Activated CD4-positive, alpha-beta T cell treated with anti-CD3 and anti-CD28 coated beads for 36 hours (primary cell): ENCODE results near the gene GRID1. TPM values are rescaled to one million over a fixed set of nuclear protein-coding genes. Genes with fewer than 3 reads are reported as not detected.

Experiments used
- ATAC-seq: fragments of 200-7000 bp; cut with Tn5 transposase; one replicate; pipeline ENCODE4 v1.10.0; 2021; ENCODE audit warnings: mild to moderate bottlenecking, moderate library complexity
- CTCF ChIA-PET: fragments of 350-600 bp; sonication (Branson Sonifier 250); formaldehyde crosslinking; loops from one replicate; lab custom pipeline; 2021; ENCODE audit warnings: antibody characterized with exemption; lab: Charles Lee
- POLR2A ChIA-PET: fragments of 350-600 bp; sonication (Branson Sonifier 250); formaldehyde crosslinking; loops from one replicate; lab custom pipeline; 2021; ENCODE audit warnings: antibody characterized with exemption, inconsistent platforms; lab: Charles Lee
- DNase-seq: peaks from one replicate; pipeline ENCODE4 v3.0.0-alpha.2; 2020
- H3K27ac Mint-ChIP-seq: one replicate; pipeline ENCODE4 v1.8.0; 2021; ENCODE audit warnings: mixed read lengths
- H3K27me3 Mint-ChIP-seq: one replicate; pipeline ENCODE4 v1.8.0; 2021; ENCODE audit warnings: mixed read lengths
- H3K36me3 Mint-ChIP-seq: one replicate; pipeline ENCODE4 v1.8.0; 2021; ENCODE audit warnings: low read depth, mixed read lengths
- H3K4me1 Mint-ChIP-seq: one replicate; pipeline ENCODE4 v1.8.0; 2021; ENCODE audit warnings: mixed read lengths
- H3K4me3 Mint-ChIP-seq: one replicate; pipeline ENCODE4 v1.8.0; 2021; ENCODE audit warnings: mild to moderate bottlenecking, moderate library complexity, mixed read lengths
- H3K9me3 Mint-ChIP-seq: one replicate; pipeline ENCODE4 v1.8.0; 2021; ENCODE audit warnings: low read depth, mixed read lengths
- intact Hi-C, 2 experiments: fragments of 100-400 bp; cut with DNase I in 1 of 2; cut with micrococcal nuclease in 1 of 2; formaldehyde crosslinking; loops; one replicate each; pipeline versions ENCODE4 v1.14.2 to v1.15.1; 2022 to 2024; cut with DNase I, micrococcal nuclease
- total RNA-seq, 2 experiments: library from RNA; stranded (reverse); gene quantifications; one replicate each; pipeline ENCODE4 v1.2.3, GENCODE V29; 2021

The GRID1 gene
- total RNA-seq, 2 experiments from 2014 or later, result not detected

GRCh38 chr10:86169066-86169465 lies 197.5 kb downstream of the GRID1 start:
- no peak for ATAC-seq
- H3K4me3 Mint-ChIP-seq, result no peak overlapping the region
- no peaks in the 10 kb centered on the region for H3K9me3 Mint-ChIP-seq
- H3K27me3 Mint-ChIP-seq, result no peaks in the 10 kb centered on the region
- H3K36me3 Mint-ChIP-seq, result no peaks in the 10 kb centered on the region
- H3K4me1 Mint-ChIP-seq, result no peaks in the 10 kb centered on the region
- no peak for DNase-seq
- H3K27ac Mint-ChIP-seq, result no peak overlapping the region
- ChIA-PET POLR2A (no interaction called here), CTCF (no interaction called here)
- intact Hi-C loops, result no loop called here

- no peak for ATAC-seq
- ChIA-PET POLR2A (no interaction called here), CTCF (no interaction called here)
- Mint-ChIP-seq H3K4me1 (no peaks in the 10 kb centered on the region), H3K9me3 (no peaks in the 10 kb centered on the region), H3K27me3 (no peaks in the 10 kb centered on the region), H3K4me3 (no peak overlapping the region), H3K27ac (no peak overlapping the region), H3K36me3 (no peaks in the 10 kb centered on the region)
- intact Hi-C loops, result no loop called here
- no peak for DNase-seq
Observed at GRCh38 chr10:86168256-86168655, 198.3 kb downstream of the GRID1 start.

GRCh38 chr10:86167762-86168128 lies 198.8 kb downstream of the GRID1 start:
- Mint-ChIP-seq H3K27me3 (no peaks in the 10 kb centered on the region), H3K9me3 (no peaks in the 10 kb centered on the region), H3K36me3 (no peaks in the 10 kb centered on the region), H3K4me3 (no peak overlapping the region), H3K4me1 (no peaks in the 10 kb centered on the region), H3K27ac (no peak overlapping the region)
- CTCF ChIA-PET, result no interaction called here
- no peak for ATAC-seq
- no peak for DNase-seq
- intact Hi-C loops, result no loop called here
- POLR2A ChIA-PET, result no interaction called here

- Mint-ChIP-seq H3K27ac (no peak overlapping the region), H3K9me3 (no peaks in the 10 kb centered on the region), H3K4me1 (no peaks in the 10 kb centered on the region), H3K4me3 (no peak overlapping the region), H3K36me3 (no peaks in the 10 kb centered on the region), H3K27me3 (no peaks in the 10 kb centered on the region)
- ATAC-seq (no peak), DNase-seq (no peak)
- ChIA-PET CTCF (interaction anchor here (0.6 kb wide), 1 partner anchor 12 kb away, joined by 3 read pairs; no protein-coding TSS in a partner anchor), POLR2A (no interaction called here)
- intact Hi-C loops, result no loop called here
Observed at GRCh38 chr10:86167121-86167761, 199.4 kb downstream of the GRID1 start.

GRCh38 chr10:86165666-86166065 lies 200.9 kb downstream of the GRID1 start:
- intact Hi-C loops, result no loop called here
- no peaks in the 10 kb centered on the region for H3K4me1 Mint-ChIP-seq

GRCh38 chr10:86164960-86165630 lies 201.5 kb downstream of the GRID1 start:
- intact Hi-C loops, result no loop called here
- no peak for ATAC-seq
- no peaks in the 10 kb centered on the region for H3K36me3 Mint-ChIP-seq
- no peaks in the 10 kb centered on the region for H3K9me3 Mint-ChIP-seq
- ChIA-PET POLR2A (no interaction called here), CTCF (no interaction called here)
- H3K27ac Mint-ChIP-seq, result no peak overlapping the region
- no peak overlapping the region for H3K4me3 Mint-ChIP-seq
- no peaks in the 10 kb centered on the region for H3K27me3 Mint-ChIP-seq
- H3K4me1 Mint-ChIP-seq, result no peaks in the 10 kb centered on the region
- DNase-seq, result no peak

More at GRCh38 chr10:86165666-86166065, 200.9 kb downstream of the GRID1 start:
- no peak for DNase-seq
- H3K36me3 Mint-ChIP-seq, result no peaks in the 10 kb centered on the region
- ChIA-PET POLR2A (no interaction called here), CTCF (no interaction called here)
- H3K27ac Mint-ChIP-seq, result no peak overlapping the region
- no peak for ATAC-seq
- H3K4me3 Mint-ChIP-seq, result no peak overlapping the region
- no peaks in the 10 kb centered on the region for H3K27me3 Mint-ChIP-seq
- no peaks in the 10 kb centered on the region for H3K9me3 Mint-ChIP-seq

- POLR2A ChIA-PET, result no interaction called here
- Mint-ChIP-seq H3K9me3 (no peaks in the 10 kb centered on the region), H3K4me3 (no peak overlapping the region), H3K27me3 (no peaks in the 10 kb centered on the region), H3K27ac (no peak overlapping the region), H3K4me1 (no peaks in the 10 kb centered on the region), H3K36me3 (no peaks in the 10 kb centered on the region)
- intact Hi-C loops, result no loop called here
- CTCF ChIA-PET, result no interaction called here
- DNase-seq (no peak), ATAC-seq (no peak)
Observed at GRCh38 chr10:86164174-86164774, 202.3 kb downstream of the GRID1 start.

- H3K4me3 Mint-ChIP-seq, result no peak overlapping the region
- no peaks in the 10 kb centered on the region for H3K9me3 Mint-ChIP-seq
- POLR2A ChIA-PET, result no interaction called here
- DNase-seq (no peak), ATAC-seq (no peak)
- H3K4me1 Mint-ChIP-seq, result no peaks in the 10 kb centered on the region
- no peaks in the 10 kb centered on the region for H3K27me3 Mint-ChIP-seq
- CTCF ChIA-PET, result no interaction called here
- intact Hi-C loops, result no loop called here
- H3K36me3 Mint-ChIP-seq, result no peaks in the 10 kb centered on the region
- H3K27ac Mint-ChIP-seq, result no peak overlapping the region
Observed at GRCh38 chr10:86163522-86164173, 202.9 kb downstream of the GRID1 start.

GRCh38 chr10:86162696-86163400 lies 203.7 kb downstream of the GRID1 start:
- no peak overlapping the region for H3K27ac Mint-ChIP-seq
- no peaks in the 10 kb centered on the region for H3K36me3 Mint-ChIP-seq
- ChIA-PET CTCF (no interaction called here), POLR2A (no interaction called here)
- no peaks in the 10 kb centered on the region for H3K9me3 Mint-ChIP-seq
- ATAC-seq (no peak), DNase-seq (no peak)
- intact Hi-C loops, result no loop called here
- no peaks in the 10 kb centered on the region for H3K4me1 Mint-ChIP-seq
- no peak overlapping the region for H3K4me3 Mint-ChIP-seq
- H3K27me3 Mint-ChIP-seq, result no peaks in the 10 kb centered on the region

- H3K4me1 Mint-ChIP-seq, result no peaks in the 10 kb centered on the region
- ChIA-PET CTCF (no interaction called here), POLR2A (interaction anchor here (0.7 kb wide), 1 partner anchor 32 kb away, joined by 3 read pairs; no protein-coding TSS in a partner anchor)
- H3K27ac Mint-ChIP-seq, result no peak overlapping the region
- no peaks in the 10 kb centered on the region for H3K9me3 Mint-ChIP-seq
- intact Hi-C loops, result no loop called here
- H3K4me3 Mint-ChIP-seq, result no peak overlapping the region
- no peaks in the 10 kb centered on the region for H3K27me3 Mint-ChIP-seq
- DNase-seq, result no peak
- H3K36me3 Mint-ChIP-seq, result no peaks in the 10 kb centered on the region
- ATAC-seq, result no peak
Observed at GRCh38 chr10:86162036-86162435, 204.6 kb downstream of the GRID1 start.

- Mint-ChIP-seq H3K9me3 (no peaks in the 10 kb centered on the region), H3K27me3 (no peaks in the 10 kb centered on the region), H3K4me3 (no peak overlapping the region), H3K4me1 (no peaks in the 10 kb centered on the region), H3K36me3 (no peaks in the 10 kb centered on the region), H3K27ac (no peak overlapping the region)
- CTCF ChIA-PET, result interaction anchor here (1.1 kb wide), 1 partner anchor 10 kb away, joined by 3 read pairs; no protein-coding TSS in a partner anchor
- ATAC-seq, result no peak
- POLR2A ChIA-PET, result interaction anchor here (0.7 kb wide), 1 partner anchor 33 kb away, joined by 3 read pairs; no protein-coding TSS in a partner anchor
- no peak for DNase-seq
- intact Hi-C loops, result no loop called here
Observed at GRCh38 chr10:86160890-86161585, 205.6 kb downstream of the GRID1 start.
